Endothelial cell of umbilical vein (primary cell): Measurements from ENCODE around the gene COL6A3. TPM values are rescaled to one million over a fixed set of nuclear protein-coding genes. Genes with fewer than 3 reads are reported as not detected.

Experiments
- BruUV-seq: library from RNA; stranded (reverse); fragments of 400-500 nt; replicated peaks from 2 replicates; lab custom pipeline; 2021; lab: Mats Ljungman, UMichigan
- CTCF ChIA-PET: fragments of 300-600, 350-600 bp; sonication (Branson Sonifier 250); formaldehyde crosslinking; loops from one replicate; lab custom pipeline; 2021; ENCODE audit warnings: antibody characterized with exemption, inconsistent platforms; lab: Charles Lee
- POLR2A ChIA-PET: fragments of 300-600, 350-600 bp; sonication (Branson Sonifier 250); formaldehyde crosslinking; loops from one replicate; lab custom pipeline; 2021; ENCODE audit warnings: antibody characterized with exemption, inconsistent platforms; lab: Charles Lee
- DNase-seq: peaks from one replicate; pipeline ENCODE4 v3.0.0-alpha.2; 2011; ENCODE audit warnings: low read depth, low spot score
- FAIRE-seq: peaks from 2 replicates; lab custom pipeline; 2011; peaks lifted over from hg19 to GRCh38; lab: Jason Lieb, UNC
- H2AFZ ChIP-seq: 2 replicates; pipeline ENCODE4 v1.6.0; 2012; ENCODE audit warnings: low read depth, low read length, control low read depth, inconsistent platforms
- H3K27ac ChIP-seq: 2 replicates; pipeline ENCODE4 v1.5.1; 2011; ENCODE audit warnings: low read depth, mild to moderate bottlenecking, control low read depth, low read length, moderate library complexity; ENCODE audit not compliant: insufficient read depth
- H3K27me3 ChIP-seq, 2 experiments: 2 replicates each; pipeline versions ENCODE4 v1.6.0 to v1.6.1; 2011; ENCODE audit warnings: low read length in 2 of 2, mixed read lengths in 1 of 2; ENCODE audit not compliant: control insufficient read depth in 2 of 2, insufficient read depth in 2 of 2
- H3K36me3 ChIP-seq, 2 experiments: 2 replicates in 1 of 2; 3 replicates in 1 of 2; pipeline ENCODE4 v1.5.1; 2011; ENCODE audit warnings: low read length in 2 of 2, mild to moderate bottlenecking in 1 of 2, moderate library complexity in 1 of 2; ENCODE audit not compliant: control insufficient read depth in 2 of 2, insufficient read depth in 2 of 2; ENCODE audit errors: extremely low read depth in 1 of 2
- H3K4me1 ChIP-seq: 3 replicates; pipeline ENCODE4 v1.5.1; 2011; ENCODE audit warnings: mild to moderate bottlenecking, low read length; ENCODE audit not compliant: control insufficient read depth, insufficient read depth; ENCODE audit errors: extremely low read depth
- H3K4me2 ChIP-seq: 2 replicates; pipeline ENCODE4 v1.6.1; 2011; ENCODE audit warnings: low read length, control low read depth, mixed read lengths; ENCODE audit not compliant: insufficient read depth
- H3K4me3 ChIP-seq, 3 experiments: fragments of 200-600 bp in 1 of 3; sonication (generic), shearing (Covaris generic) in 1 of 3; replicated peaks in 1 of 3; 2 replicates each; pipeline ENCODE4 v1.5.1; 2011 to 2016; ENCODE audit warnings: control low read depth in 3 of 3, low read length in 3 of 3, mild to moderate bottlenecking in 2 of 3, inconsistent platforms in 1 of 3, low read depth in 1 of 3, moderate library complexity in 1 of 3; ENCODE audit not compliant: insufficient read depth in 1 of 3
- H3K79me2 ChIP-seq: 2 replicates; pipeline ENCODE4 v1.6.0; 2012; ENCODE audit warnings: low read length, inconsistent platforms; ENCODE audit not compliant: control insufficient read depth, insufficient read depth
- H3K9ac ChIP-seq: replicated peaks from 2 replicates; pipeline ENCODE3; 2011; ENCODE audit warnings: low read length, control low read depth; ENCODE audit not compliant: insufficient read depth; ENCODE audit errors: extremely low read depth
- H3K9me1 ChIP-seq: replicated peaks from 3 replicates; pipeline ENCODE4 v1.6.0; 2011; ENCODE audit warnings: mild to moderate bottlenecking, low read length; ENCODE audit not compliant: control insufficient read depth, insufficient read depth; ENCODE audit errors: extremely low read depth
- H3K9me3 ChIP-seq: replicated peaks from 2 replicates; pipeline ENCODE4 v1.5.1; 2012; ENCODE audit warnings: low read length, inconsistent platforms; ENCODE audit not compliant: control insufficient read depth, insufficient read depth
- H4K20me1 ChIP-seq: replicated peaks from 2 replicates; pipeline ENCODE3; 2011; ENCODE audit warnings: mild to moderate bottlenecking, low read length; ENCODE audit not compliant: control insufficient read depth, insufficient read depth; ENCODE audit errors: extremely low read depth
- CTCF ChIP-seq, 2 donors: IDR thresholded peaks; 1 replicate in 1 of 2; 2 replicates in 1 of 2; pipeline ENCODE4 v1.5.1; 2011; ENCODE audit warnings: low read length in 2 of 2, mild to moderate bottlenecking in 2 of 2, moderate library complexity in 2 of 2, control low read depth in 1 of 2, inconsistent platforms in 1 of 2, low read depth in 1 of 2; ENCODE audit not compliant: insufficient read depth in 1 of 2; ENCODE audit errors: extremely low read depth in 1 of 2
- EZH2 ChIP-seq: IDR thresholded peaks from 2 replicates; pipeline ENCODE4 v1.6.1; 2012; ENCODE audit warnings: borderline replicate concordance, low read depth, mild to moderate bottlenecking, moderate library complexity, low read length, inconsistent platforms; ENCODE audit not compliant: severe bottlenecking
- FOS ChIP-seq: IDR thresholded peaks from 2 replicates; pipeline ENCODE4 v1.6.1; 2011; ENCODE audit warnings: mild to moderate bottlenecking, low read length, moderate library complexity, borderline replicate concordance; ENCODE audit not compliant: insufficient read depth
- GATA2 ChIP-seq: IDR thresholded peaks from 2 replicates; pipeline ENCODE4 v1.7.0; 2011; ENCODE audit warnings: low read depth, mild to moderate bottlenecking, moderate library complexity, mixed read lengths, low read length; ENCODE audit not compliant: insufficient read length, insufficient read depth
- JUN ChIP-seq: IDR thresholded peaks from 2 replicates; pipeline ENCODE4 v1.6.1; 2011; ENCODE audit warnings: borderline replicate concordance, low read depth; ENCODE audit not compliant: insufficient read length, insufficient read depth
- MAX ChIP-seq: IDR thresholded peaks from 2 replicates; pipeline ENCODE4 v1.6.1; 2011; ENCODE audit not compliant: insufficient read depth, insufficient read length
- MYC ChIP-seq: IDR thresholded peaks from one replicate; pipeline ENCODE4 v1.6.1; 2011; ENCODE audit warnings: mild to moderate bottlenecking, low read depth, low read length
- POLR2A ChIP-seq: IDR thresholded peaks from 2 replicates; pipeline ENCODE4 v1.6.1; 2012; ENCODE audit warnings: low read depth, mild to moderate bottlenecking, control low read depth, low read length
- POLR2AphosphoS5 ChIP-seq: IDR thresholded peaks from 2 replicates; pipeline ENCODE4 v1.6.1; 2012; ENCODE audit warnings: low read depth, mild to moderate bottlenecking, control low read depth, low read length, moderate library complexity; ENCODE audit not compliant: insufficient read depth
- dilution Hi-C: fragments of 300-500 bp; cut with MboI; formaldehyde crosslinking; loops from one replicate; pipeline ENCODE4 v1.15.0; 2019; ENCODE audit warnings: low sequenced_read_pairs; ENCODE audit not compliant: extremely low pct_ligation_motif_present
- intact Hi-C: fragments of 100-400 bp; cut with micrococcal nuclease; formaldehyde crosslinking; loops from one replicate; pipeline ENCODE4 v1.10.0; 2022
- polyA plus RNA-seq, 4 experiments: library from polyadenylated mRNA; depleted of rRNA in 3 of 4; stranded (reverse) in 3 of 4; unstranded in 1 of 4; fragments of >200 nt; gene quantifications; 2 replicates each; pipeline versions ENCODE4 v1.2.1 to v1.2.3, GENCODE V29; 2011 to 2012; ENCODE audit warnings: missing spikeins in 1 of 4
- total RNA-seq: library from RNA; stranded (reverse); gene quantifications from 2 replicates; pipeline ENCODE4 v1.2.3, GENCODE V29; 2021

COL6A3 gene
- total and polyA plus RNA-seq, 2 donors (not counting 3 experiments of a cell fraction or from before 2014, with no cell fraction given), result 0.03 TPM; not detected in 1

- intact Hi-C loops, result no loop called here
- H3K9me3 ChIP-seq, result no peaks in the 10 kb centered on the region
- peaks cover 63 to 72% of the 10 kb centered on the region in 2 experiments for H3K27me3 ChIP-seq
- no peak overlapping the region for H3K4me2 ChIP-seq
- DNase-seq (no peak), FAIRE-seq (no peak)
- TF ChIP-seq JUN (no peak), MYC (no peak), POLR2AphosphoS5 (no peak), MAX (no peak), GATA2 (no peak), CTCF (IDR thresholded peaks at IDR 0.05; ENCODE audit: extremely low read depth in 1 of 2, insufficient read depth in 1 of 2, low read depth in 1 of 2, low read length in 2 of 2) (no peak), FOS (no peak), POLR2A (no peak), EZH2 (no peak)
- no peak overlapping the region for H3K27ac ChIP-seq
- H2AFZ ChIP-seq, result no peak overlapping the region
- POLR2A ChIA-PET, result no interaction called here
- peaks cover 11% of the 10 kb centered on the region for H3K4me1 ChIP-seq
- no peaks in the 10 kb centered on the region for H3K79me2 ChIP-seq
- H3K9ac ChIP-seq, result no peak overlapping the region
- no peaks in the 10 kb centered on the region for H3K36me3 ChIP-seq
- H4K20me1 ChIP-seq, result no peaks in the 10 kb centered on the region
- H3K9me1 ChIP-seq, result no peaks in the 10 kb centered on the region
- dilution Hi-C loops, result no loop called here
- CTCF ChIA-PET, result interaction anchor here (0.7 to 3.8 kb wide), 6 partner anchors 13 to 120 kb away, joined by 3 to 13 read pairs (median 5); no protein-coding TSS in a partner anchor
- no peak overlapping the region for H3K4me3 ChIP-seq
- BruUV-seq, result no TSS peak
Observed at GRCh38 chr2:237451643-237452469, 37.9 kb upstream of the COL6A3 start.
